Activated CD4-positive, CD25-positive, alpha-beta regulatory T cell treated with anti-CD3 and anti-CD28 coated beads, Interleukin-2, amount 50 U/mL, for 16 hours (primary cell): ENCODE results near the gene UGT1A8.
"Not testable (repeated sequence)": the region's sequence is repeated elsewhere in the genome, so short reads cannot be mapped to it uniquely, and the experiment has no call there.

Experiments used
- DNase-seq: peaks from one replicate; pipeline ENCODE4 v3.0.0-alpha.2; 2020; ENCODE audit warnings: low read depth, low spot score

The UGT1A8 gene

GRCh38 chr2:233639860-233640259 is 22.4 kb downstream of the UGT1A8 start:
- DNase-seq = no peak

GRCh38 chr2:233643128-233643527 is 25.7 kb downstream of the UGT1A8 start:
- DNase-seq = no peak

GRCh38 chr2:233646033-233646432 is 28.6 kb downstream of the UGT1A8 start:
- DNase-seq = not testable (repeated sequence)

- no peak for DNase-seq
These were observed 33.5 kb downstream of the UGT1A8 start for GRCh38 chr2:233650981-233651380.

- no peak for DNase-seq
These were observed 34.0 kb downstream of the UGT1A8 start for GRCh38 chr2:233651430-233651829.

- DNase-seq = no peak
These were observed 37.1 kb downstream of the UGT1A8 start for GRCh38 chr2:233654501-233654900.

- DNase-seq = no peak
These were observed 37.6 kb downstream of the UGT1A8 start for GRCh38 chr2:233655043-233655442.

GRCh38 chr2:233655943-233656342 is 38.5 kb downstream of the UGT1A8 start:
- not testable (repeated sequence) for DNase-seq

- DNase-seq = no peak
These were observed 39.0 kb downstream of the UGT1A8 start for GRCh38 chr2:233656443-233656842.

GRCh38 chr2:233658610-233659009 is 41.2 kb downstream of the UGT1A8 start:
- DNase-seq = no peak

- no peak for DNase-seq
These were observed 46.5 kb downstream of the UGT1A8 start for GRCh38 chr2:233663911-233664310.

GRCh38 chr2:233668605-233669260 is 51.3 kb downstream of the UGT1A8 start:
- DNase-seq = no peak

GRCh38 chr2:233671290-233672161 is 54.1 kb downstream of the UGT1A8 start, which contains the start of gene UGT1A9:
Gene UGT1A9 (plus strand): TSS chr2:233671898. CDS start chr2:233671935, 37 bp downstream.
- no peak for DNase-seq

- no peak for DNase-seq
These were observed 55.5 kb downstream of the UGT1A8 start for GRCh38 chr2:233672886-233673285.

- DNase-seq = no peak
These were observed 56.5 kb downstream of the UGT1A8 start for GRCh38 chr2:233673896-233674295.

GRCh38 chr2:233674314-233674713 is 56.9 kb downstream of the UGT1A8 start:
- no peak for DNase-seq

GRCh38 chr2:233674995-233675394 is 57.6 kb downstream of the UGT1A8 start:
- no peak for DNase-seq

GRCh38 chr2:233676046-233676445 is 58.6 kb downstream of the UGT1A8 start:
- no peak for DNase-seq

- no peak for DNase-seq
These were observed 61.8 kb downstream of the UGT1A8 start for GRCh38 chr2:233679196-233679595.

GRCh38 chr2:233680361-233681045 is 63.1 kb downstream of the UGT1A8 start:
- no peak for DNase-seq

- DNase-seq = no peak
These were observed 64.2 kb downstream of the UGT1A8 start, which contains the start of gene UGT1A7 for GRCh38 chr2:233681521-233682099. Gene UGT1A7 (plus strand): TSS chr2:233681901. CDS start chr2:233681938, 37 bp downstream.

GRCh38 chr2:233684640-233685039 is 67.2 kb downstream of the UGT1A8 start:
- no peak for DNase-seq
